ENCODE data around the gene HOXC11. TPM values are rescaled to one million over a fixed set of nuclear protein-coding genes. Genes with fewer than 3 reads are reported as not detected.

Gene HOXC11
- total RNA-seq, 2 experiments from 2014 or later: not detected

DNA sequence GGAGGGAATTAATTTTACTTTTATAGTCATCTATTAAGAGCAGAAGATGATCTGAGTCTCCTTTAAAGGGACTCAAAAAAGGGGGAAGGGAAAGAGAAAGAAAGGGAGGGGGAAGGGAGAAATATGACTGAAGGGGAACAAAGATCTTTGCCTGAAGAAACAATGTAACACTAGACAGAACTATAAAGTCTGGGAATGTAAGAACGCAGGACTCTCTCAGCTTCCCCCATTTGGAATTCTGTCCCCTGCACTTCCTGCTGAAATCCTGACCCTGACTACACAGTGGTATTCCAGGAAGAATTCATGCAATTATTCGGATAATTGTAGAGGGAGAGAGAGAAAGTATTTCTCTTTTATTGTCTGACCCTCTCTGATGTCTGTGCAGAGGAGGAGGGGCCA, 8.6 kb upstream of the HOXC11 start:
- ChIA-PET CTCF (interaction anchor here (1.5 kb wide), 1 partner anchor 243 kb away, joined by 3 read pairs; no protein-coding TSS in a partner anchor), POLR2A (no interaction called here)
- no peak overlapping the region for H3K4me3 Mint-ChIP-seq
- DNase-seq: no peak
- intact Hi-C loops (cut with micrococcal nuclease): no loop called here
- no peak overlapping the region for H3K27ac Mint-ChIP-seq
- peaks cover 36% of the 10 kb centered on the region for H3K4me1 Mint-ChIP-seq (ENCODE audit: low read depth)
- H3K9me3 Mint-ChIP-seq: no peaks in the 10 kb centered on the region
- H3K27me3 Mint-ChIP-seq: peaks cover 81% of the 10 kb centered on the region
- no peaks in the 10 kb centered on the region for H3K36me3 Mint-ChIP-seq

DNA sequence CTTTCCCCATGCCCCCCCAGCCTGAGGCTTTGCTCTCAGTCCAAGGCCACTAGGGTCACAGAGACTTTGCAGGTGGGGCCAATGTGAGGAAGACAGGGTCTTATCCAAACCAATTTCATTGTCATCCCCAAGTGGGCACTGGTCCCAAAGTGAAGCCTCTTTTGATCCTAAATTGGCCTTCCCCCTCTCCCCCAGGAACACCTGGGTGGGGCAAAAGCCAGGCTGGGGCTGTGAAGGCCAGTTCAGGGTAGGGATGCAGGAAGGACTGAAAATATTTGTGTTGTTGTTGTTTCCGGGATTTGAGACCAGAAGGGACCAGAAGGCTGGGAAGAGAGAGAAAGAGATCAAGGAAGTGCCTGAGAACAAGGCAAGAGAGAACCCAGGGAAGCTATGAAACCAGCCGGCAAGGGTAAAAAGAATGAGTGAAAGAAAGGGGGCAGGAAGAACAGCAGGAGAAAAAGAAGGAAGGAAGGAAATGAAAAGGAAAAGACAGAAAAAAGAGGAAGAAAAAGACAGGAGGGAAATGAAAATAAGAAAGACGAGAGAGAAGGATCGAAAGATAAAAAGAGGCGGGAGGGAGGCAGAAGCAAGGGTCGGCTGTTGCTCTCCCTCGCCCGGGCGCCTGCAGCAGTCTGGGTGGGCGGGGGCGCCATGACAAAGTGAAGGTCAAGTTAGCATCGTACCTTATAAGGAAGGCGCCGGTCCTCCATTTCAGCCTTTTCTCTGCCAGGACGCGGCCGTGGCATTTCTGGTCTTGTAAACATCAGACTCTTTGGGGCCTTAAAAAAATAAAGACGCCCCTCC, 7.4 kb upstream of the HOXC11 start:
- no peak for DNase-seq
- intact Hi-C loops (cut with micrococcal nuclease): no loop called here
- H3K4me3 Mint-ChIP-seq: peak overlapping the region; percentile 1
- POLR2A ChIA-PET: no interaction called here
- no peaks in the 10 kb centered on the region for H3K9me3 Mint-ChIP-seq
- H3K36me3 Mint-ChIP-seq: no peaks in the 10 kb centered on the region
- CTCF ChIA-PET: interaction anchor here (1.1 to 1.5 kb wide), 2 partner anchors 11 to 242 kb away, joined by 3 read pairs; no protein-coding TSS in a partner anchor
- peaks cover 33% of the 10 kb centered on the region for H3K4me1 Mint-ChIP-seq (ENCODE audit: low read depth)
- peaks cover 81% of the 10 kb centered on the region for H3K27me3 Mint-ChIP-seq
- H3K27ac Mint-ChIP-seq: no peak overlapping the region

DNA sequence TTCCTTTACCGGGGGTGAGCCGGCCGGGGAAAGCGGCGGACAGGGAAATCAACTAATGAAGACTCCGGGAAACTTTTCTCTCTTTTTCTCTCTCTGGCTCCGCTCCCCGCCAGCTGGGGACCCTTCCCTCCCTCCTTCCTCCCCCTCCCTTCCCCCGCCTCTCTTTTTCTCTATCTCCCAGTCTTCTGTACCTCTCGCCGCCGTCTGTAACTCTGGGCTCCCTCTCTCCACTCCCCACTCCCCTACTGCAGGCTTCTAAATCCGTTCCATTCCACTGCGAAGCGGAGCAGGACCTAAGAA, 6.9 kb upstream of the HOXC11 start:
- Mint-ChIP-seq H3K36me3 (no peaks in the 10 kb centered on the region), H3K4me3 (no peak overlapping the region), H3K4me1 (ENCODE audit: low read depth) (peaks cover 33% of the 10 kb centered on the region), H3K27ac (no peak overlapping the region), H3K27me3 (peaks cover 85% of the 10 kb centered on the region), H3K9me3 (no peaks in the 10 kb centered on the region)
- no peak for DNase-seq
- intact Hi-C loops (cut with micrococcal nuclease): no loop called here
- ChIA-PET CTCF (interaction anchor here (0.6 to 1.5 kb wide), 3 partner anchors 11 to 290 kb away, joined by 3 read pairs; partner anchors contain the start of gene ATP5MC2), POLR2A (no interaction called here)

DNA sequence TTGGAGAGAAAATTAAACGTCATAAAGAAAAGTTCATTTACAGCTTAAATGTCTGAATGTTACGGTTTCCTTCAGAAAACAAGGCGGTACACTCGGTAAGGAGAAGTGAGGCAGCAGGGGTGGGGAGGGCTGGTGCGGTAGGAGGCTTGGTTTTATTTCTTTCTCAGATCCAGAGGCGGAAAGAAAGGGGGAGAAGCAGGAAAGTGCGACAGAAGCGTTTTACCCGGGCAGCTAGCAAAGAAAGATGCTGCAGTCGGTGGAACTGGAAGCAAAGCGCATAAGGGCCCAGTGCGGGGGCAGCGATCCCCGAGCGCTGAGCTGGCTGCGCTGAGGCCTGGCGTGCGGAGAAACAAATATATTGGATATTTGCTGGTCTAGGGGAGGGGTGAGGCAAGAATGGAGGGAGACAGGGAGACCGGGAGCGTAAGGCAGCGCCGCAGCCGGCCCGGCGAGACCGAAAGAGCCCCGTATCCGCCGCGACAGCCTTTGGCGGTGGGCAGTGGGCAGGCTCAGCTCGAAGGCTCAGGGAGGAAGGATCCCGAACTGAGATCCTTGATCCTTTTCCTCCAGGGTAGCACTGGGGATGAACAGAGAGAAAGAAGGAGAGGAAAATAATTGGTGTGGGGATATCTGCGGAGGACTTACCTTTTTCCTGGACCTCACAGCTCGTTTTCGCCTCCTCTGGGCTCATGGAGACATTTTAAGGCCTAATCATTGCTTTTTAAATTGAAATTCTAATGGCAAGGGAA, 6.4 kb upstream of the HOXC11 start:
- no peak overlapping the region for H3K4me3 Mint-ChIP-seq
- POLR2A ChIA-PET: no interaction called here
- H3K27ac Mint-ChIP-seq: no peak overlapping the region
- no peak for DNase-seq
- peaks cover 89% of the 10 kb centered on the region for H3K27me3 Mint-ChIP-seq
- CTCF ChIA-PET: interaction anchor here (0.6 to 1.1 kb wide), 3 partner anchors 10 to 291 kb away, joined by 3 read pairs; partner anchors contain the start of genes ATP5MC2 and HOXC12
- no peaks in the 10 kb centered on the region for H3K9me3 Mint-ChIP-seq
- H3K4me1 Mint-ChIP-seq (ENCODE audit: low read depth): peaks cover 33% of the 10 kb centered on the region
- no peaks in the 10 kb centered on the region for H3K36me3 Mint-ChIP-seq
- intact Hi-C loops (cut with micrococcal nuclease): no loop called here

DNA sequence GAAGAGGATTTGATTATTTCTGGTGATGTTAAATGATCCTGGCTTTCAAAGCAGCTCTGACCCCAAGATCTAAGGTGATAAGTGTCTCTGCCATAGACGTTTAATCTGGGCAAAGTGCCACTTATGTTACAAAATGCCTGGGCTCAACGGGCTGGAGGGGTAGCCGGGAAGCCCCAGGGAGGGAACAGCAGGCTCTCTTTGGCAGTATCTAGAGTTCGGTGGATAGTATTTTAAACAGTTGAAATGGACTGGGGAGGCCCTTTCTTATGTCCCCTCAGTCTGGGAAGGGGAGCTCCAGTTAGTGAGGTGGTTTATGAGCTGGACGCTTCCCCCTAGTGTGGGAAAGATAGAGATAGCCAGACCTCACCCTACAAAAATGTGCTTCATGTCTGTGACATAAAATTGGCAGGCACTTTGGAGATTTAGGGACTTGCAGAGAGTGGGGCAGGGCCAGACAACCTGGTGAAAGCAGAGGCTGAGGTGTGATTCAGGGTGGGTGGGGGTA, 5.5 kb upstream of the HOXC11 start:
- DNase-seq: no peak
- Mint-ChIP-seq H3K36me3 (no peaks in the 10 kb centered on the region), H3K4me1 (ENCODE audit: low read depth) (peaks cover 31% of the 10 kb centered on the region), H3K27ac (no peak overlapping the region), H3K27me3 (peaks cover 91% of the 10 kb centered on the region), H3K9me3 (no peaks in the 10 kb centered on the region), H3K4me3 (no peak overlapping the region)
- ChIA-PET POLR2A (no interaction called here), CTCF (interaction anchor here (1.0 kb wide), 1 partner anchor 64 kb away, joined by 3 read pairs; no protein-coding TSS in a partner anchor)
- intact Hi-C loops (cut with micrococcal nuclease): no loop called here

DNA sequence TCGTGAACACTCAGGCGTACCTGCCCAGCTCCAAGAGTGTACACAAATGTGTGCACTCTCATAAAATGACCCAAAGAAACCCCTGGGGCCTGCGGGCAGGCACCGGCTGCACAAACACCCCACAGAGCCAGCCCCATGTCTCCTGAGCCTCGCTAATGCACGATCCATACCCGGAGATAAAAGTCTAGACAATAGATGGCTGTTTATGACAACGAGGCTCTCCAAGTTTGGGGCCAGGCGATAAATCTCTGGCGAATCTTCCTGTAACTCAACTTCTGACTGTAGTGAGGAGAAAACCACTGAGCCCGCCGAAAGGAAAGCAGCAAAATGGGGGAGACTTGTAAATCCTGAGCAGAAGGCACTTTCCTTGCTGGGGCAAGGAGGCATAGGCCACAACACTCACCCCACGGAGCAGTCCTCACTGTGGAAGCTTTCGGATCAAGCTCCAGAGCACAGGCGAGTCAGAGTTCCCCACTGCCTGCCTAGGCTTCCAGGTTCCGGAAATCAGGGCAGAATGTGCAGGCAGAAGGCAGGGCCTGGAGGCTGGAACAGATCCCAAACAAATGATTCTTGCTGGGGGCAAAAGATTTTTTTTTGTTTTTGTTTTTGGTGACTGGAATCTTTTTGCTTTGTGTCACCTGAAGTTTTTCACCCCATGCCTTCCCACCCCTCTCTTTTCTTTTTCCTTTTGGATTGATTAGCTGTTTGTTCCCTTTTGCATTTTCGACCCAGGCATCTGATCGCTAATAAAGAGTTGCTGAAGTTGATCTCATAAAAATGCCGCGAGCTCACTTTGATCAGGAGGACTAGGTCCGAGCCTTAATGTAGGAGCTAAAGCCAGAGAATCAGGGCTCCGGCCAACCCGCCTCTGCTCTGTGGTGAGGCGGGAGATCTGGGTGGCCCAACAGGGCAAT, 4.5 kb upstream of the HOXC11 start:
- CTCF ChIA-PET: interaction anchor here (0.9 kb wide), 1 partner anchor 266 kb away, joined by 4 read pairs; no protein-coding TSS in a partner anchor
- no peak overlapping the region for H3K27ac Mint-ChIP-seq
- H3K9me3 Mint-ChIP-seq: no peaks in the 10 kb centered on the region
- no peaks in the 10 kb centered on the region for H3K36me3 Mint-ChIP-seq
- POLR2A ChIA-PET: no interaction called here
- peaks cover 35% of the 10 kb centered on the region for H3K4me1 Mint-ChIP-seq (ENCODE audit: low read depth)
- H3K27me3 Mint-ChIP-seq: peaks cover 92% of the 10 kb centered on the region
- DNase-seq: no peak
- intact Hi-C loops (cut with micrococcal nuclease): no loop called here
- H3K4me3 Mint-ChIP-seq: no peak overlapping the region

DNA sequence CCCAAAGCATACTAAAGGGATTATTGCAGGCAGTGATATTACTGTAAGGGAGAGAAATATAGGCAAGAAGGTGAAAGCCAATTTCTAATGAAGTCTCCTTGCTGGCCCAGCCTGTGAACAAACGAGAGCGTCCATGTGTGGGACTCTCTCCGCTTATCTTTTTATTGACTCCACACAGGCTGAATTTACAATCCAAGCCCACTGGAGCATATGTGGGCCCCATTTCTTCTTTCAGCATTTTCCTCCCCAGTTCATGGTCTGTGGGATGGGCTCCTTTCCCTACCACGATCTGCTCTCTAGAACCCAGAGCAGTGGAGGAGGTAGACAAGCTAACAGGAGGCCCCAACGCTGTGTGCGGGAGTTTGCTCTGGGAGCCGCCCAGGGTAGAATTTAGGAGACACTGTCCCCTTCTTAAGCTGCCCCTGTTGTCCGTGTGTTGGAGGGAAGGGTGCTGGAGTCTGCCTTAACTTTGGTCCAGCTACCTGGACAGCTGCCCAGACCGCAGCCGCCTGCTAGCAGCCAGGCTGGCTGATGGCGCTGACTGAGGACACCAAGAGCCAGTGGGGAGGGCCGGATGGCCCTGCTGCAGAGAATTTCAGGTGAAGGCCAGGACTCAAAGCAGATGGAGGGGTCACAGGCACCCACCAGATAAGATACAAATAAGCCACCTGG, 3.2 kb upstream of the HOXC11 start:
- Mint-ChIP-seq H3K36me3 (peaks cover 2% of the 10 kb centered on the region), H3K9me3 (no peaks in the 10 kb centered on the region), H3K4me3 (no peak overlapping the region), H3K27me3 (peaks cover 86% of the 10 kb centered on the region), H3K4me1 (ENCODE audit: low read depth) (peaks cover 30% of the 10 kb centered on the region), H3K27ac (no peak overlapping the region)
- ChIA-PET POLR2A (no interaction called here), CTCF (no interaction called here)
- no peak for DNase-seq
- intact Hi-C loops (cut with micrococcal nuclease): loop anchor here (2.0 kb wide), 1 partner anchor 13 kb away; no protein-coding TSS in a partner anchor

DNA sequence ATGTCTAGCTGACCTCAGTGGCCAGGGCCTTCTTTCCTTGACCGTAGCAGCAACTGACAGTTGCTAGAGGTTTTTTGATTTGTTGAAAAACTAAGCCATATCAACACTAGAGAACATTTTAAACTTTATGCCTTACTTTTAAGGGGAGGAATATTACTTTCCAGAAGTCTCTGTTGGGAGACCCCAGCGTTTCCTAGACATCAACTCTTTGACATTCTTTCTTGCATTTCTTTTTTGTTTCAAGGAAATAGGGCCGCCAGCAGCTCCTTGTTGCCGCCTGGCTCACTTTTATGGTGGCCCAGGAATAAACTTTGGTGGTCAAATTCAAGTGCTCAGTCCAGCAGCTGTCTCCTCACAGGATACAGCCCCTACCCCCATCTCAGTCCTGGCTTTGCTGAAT, 2.5 kb upstream of the HOXC11 start:
- H3K9me3 Mint-ChIP-seq: no peaks in the 10 kb centered on the region
- DNase-seq: no peak
- H3K4me3 Mint-ChIP-seq: no peak overlapping the region
- peaks cover 84% of the 10 kb centered on the region for H3K27me3 Mint-ChIP-seq
- H3K27ac Mint-ChIP-seq: no peak overlapping the region
- intact Hi-C loops (cut with micrococcal nuclease): loop anchor here (2.0 kb wide), 1 partner anchor 14 kb away; no protein-coding TSS in a partner anchor
- ChIA-PET CTCF (no interaction called here), POLR2A (no interaction called here)
- peaks cover 29% of the 10 kb centered on the region for H3K4me1 Mint-ChIP-seq (ENCODE audit: low read depth)
- peaks cover 3% of the 10 kb centered on the region for H3K36me3 Mint-ChIP-seq

DNA sequence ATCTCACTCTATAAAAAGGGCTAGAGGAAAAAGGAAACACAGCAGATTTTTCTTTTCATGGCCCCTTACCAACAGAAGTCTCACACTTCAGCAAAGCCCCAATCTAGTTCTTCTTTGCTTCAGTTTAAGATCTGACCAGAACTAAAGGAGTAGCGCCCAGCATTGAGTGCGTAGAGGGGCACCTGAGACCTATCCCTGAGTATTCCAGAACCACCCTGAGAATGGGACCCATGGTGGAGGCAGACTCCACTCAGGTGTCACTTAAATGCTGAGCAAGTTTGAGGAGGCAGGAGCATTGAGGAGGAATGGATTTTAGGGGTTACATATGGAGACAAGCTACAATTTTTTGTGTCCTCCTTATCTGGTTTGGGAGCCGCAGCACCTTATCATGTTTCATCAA, 1.8 kb upstream of the HOXC11 start:
- peaks cover 8% of the 10 kb centered on the region for H3K36me3 Mint-ChIP-seq
- ChIA-PET POLR2A (no interaction called here), CTCF (interaction anchor here (1.0 to 1.8 kb wide), 2 partner anchors 14 to 245 kb away, joined by 3 read pairs; partner anchors contain the start of gene HOXC10)
- no peak for DNase-seq
- peaks cover 83% of the 10 kb centered on the region for H3K27me3 Mint-ChIP-seq
- no peaks in the 10 kb centered on the region for H3K9me3 Mint-ChIP-seq
- H3K4me3 Mint-ChIP-seq: no peak overlapping the region
- peaks cover 27% of the 10 kb centered on the region for H3K4me1 Mint-ChIP-seq (ENCODE audit: low read depth)
- H3K27ac Mint-ChIP-seq: no peak overlapping the region
- intact Hi-C loops (cut with micrococcal nuclease): loop anchor here (2.0 kb wide), 1 partner anchor 14 kb away; no protein-coding TSS in a partner anchor

DNA sequence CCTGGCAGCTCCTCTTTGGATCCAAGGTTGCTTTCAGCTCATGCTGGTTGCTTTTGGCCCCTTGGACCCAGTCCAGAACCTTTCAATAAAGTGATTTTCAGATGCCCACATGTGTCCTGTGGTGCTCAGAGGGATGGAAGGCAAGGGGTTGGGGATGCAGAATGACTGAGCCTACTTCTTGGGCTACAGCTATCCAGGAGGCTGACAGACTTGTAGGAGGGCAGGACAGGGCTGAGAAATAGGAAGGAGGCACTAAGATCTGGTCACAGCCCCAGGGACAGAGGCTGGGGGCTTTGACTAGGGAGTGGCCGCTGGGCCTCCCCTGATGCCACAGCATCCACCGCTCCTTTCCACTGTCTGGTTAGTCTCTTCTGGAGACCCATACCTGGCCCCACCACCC, 1.2 kb upstream of the HOXC11 start:
- no peak overlapping the region for H3K27ac Mint-ChIP-seq
- no peak overlapping the region for H3K4me3 Mint-ChIP-seq
- H3K27me3 Mint-ChIP-seq: peaks cover 83% of the 10 kb centered on the region

DNA sequence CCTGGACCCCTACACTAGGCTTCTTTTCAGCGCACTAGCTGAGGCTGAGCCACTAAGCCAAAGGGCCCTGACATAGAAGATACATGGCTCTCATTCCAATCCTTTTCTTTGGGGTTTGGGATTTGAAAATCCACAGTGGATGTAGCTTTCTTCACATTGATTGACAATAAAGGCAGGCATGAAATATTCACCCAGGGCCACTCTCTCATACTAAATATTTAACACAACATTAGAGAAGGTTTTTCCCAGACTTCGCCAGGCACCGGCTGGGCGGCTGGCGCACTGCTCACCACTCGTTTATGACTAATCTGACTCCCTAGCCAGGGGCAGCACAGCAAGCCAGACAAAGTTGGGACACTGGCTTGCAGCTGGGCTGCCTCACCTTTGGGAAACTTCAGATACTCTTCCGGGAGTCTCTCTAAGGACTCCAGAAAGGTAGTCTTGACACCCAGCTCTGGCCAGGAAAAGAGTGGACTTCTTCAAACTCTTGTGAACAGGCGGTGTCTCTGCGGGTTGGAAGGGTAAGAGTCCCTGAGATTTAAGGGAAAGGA, 699 bp upstream of the HOXC11 start:
- no peak for DNase-seq
- Mint-ChIP-seq H3K4me3 (no peak overlapping the region), H3K27me3 (peaks cover 83% of the 10 kb centered on the region), H3K9me3 (no peaks in the 10 kb centered on the region), H3K4me1 (ENCODE audit: low read depth) (peaks cover 20% of the 10 kb centered on the region), H3K36me3 (peaks cover 8% of the 10 kb centered on the region), H3K27ac (no peak overlapping the region)
- CTCF ChIA-PET: interaction anchor here (1.2 to 1.8 kb wide), 2 partner anchors 13 to 44 kb away, joined by 3 read pairs; partner anchors contain the start of gene HOXC10
- POLR2A ChIA-PET: no interaction called here
- intact Hi-C loops (cut with micrococcal nuclease): no loop called here

More for the DNA sequence above, 1.2 kb upstream of the HOXC11 start:
- H3K36me3 Mint-ChIP-seq: peaks cover 8% of the 10 kb centered on the region
- no peaks in the 10 kb centered on the region for H3K9me3 Mint-ChIP-seq
- ChIA-PET POLR2A (no interaction called here), CTCF (interaction anchor here (1.0 to 1.8 kb wide), 3 partner anchors 13 to 244 kb away, joined by 3 read pairs; partner anchors contain the start of gene HOXC10)
- H3K4me1 Mint-ChIP-seq (ENCODE audit: low read depth): peaks cover 22% of the 10 kb centered on the region
- no peak for DNase-seq
- intact Hi-C loops (cut with micrococcal nuclease): loop anchor here (2.0 kb wide), 1 partner anchor 15 kb away; no protein-coding TSS in a partner anchor

Data from activated CD4-positive, alpha-beta memory T cell treated with anti-CD3 and anti-CD28 coated beads for 36 hours (primary cell).